ENCODE data around the gene SMARCA5.
"Not testable (repeated sequence)": the region's sequence is repeated elsewhere in the genome, so short reads cannot be mapped to it uniquely, and the experiment has no call there.

Gene SMARCA5

GRCh38 chr4:143513314-143514168 lies at the start of gene SMARCA5:
Gene SMARCA5 (plus strand): TSS chr4:143513702. CDS start chr4:143513925, 223 bp downstream.
- peak; percentile 97 for DNase-seq

- no peak for DNase-seq
Measured at GRCh38 chr4:143473334-143474126, 40.0 kb upstream of the SMARCA5 start.

GRCh38 chr4:143477487-143477886 lies 36.0 kb upstream of the SMARCA5 start:
- no peak for DNase-seq

GRCh38 chr4:143481361-143481760 lies 32.1 kb upstream of the SMARCA5 start:
- DNase-seq, result no peak

GRCh38 chr4:143482840-143483239 lies 30.7 kb upstream of the SMARCA5 start:
- DNase-seq, result no peak

GRCh38 chr4:143486314-143486713 lies 27.2 kb upstream of the SMARCA5 start:
- DNase-seq, result no peak

- no peak for DNase-seq
Measured at GRCh38 chr4:143488687-143489086, 24.8 kb upstream of the SMARCA5 start.

- DNase-seq, result no peak
Measured at GRCh38 chr4:143489106-143489505, 24.4 kb upstream of the SMARCA5 start.

- no peak for DNase-seq
Measured at GRCh38 chr4:143498021-143498420, 15.5 kb upstream of the SMARCA5 start.

- DNase-seq, result peak; percentile 7
Measured at GRCh38 chr4:143502231-143502630, 11.3 kb upstream of the SMARCA5 start.

GRCh38 chr4:143506031-143506430 lies 7.5 kb upstream of the SMARCA5 start:
- no peak for DNase-seq

GRCh38 chr4:143511906-143512305 lies 1.6 kb upstream of the SMARCA5 start:
- no peak for DNase-seq

GRCh38 chr4:143512978-143513313 lies 556 bp upstream of the SMARCA5 start:
- DNase-seq, result no peak

GRCh38 chr4:143514169-143514495 lies 630 bp downstream of the SMARCA5 start:
- DNase-seq, result no peak

GRCh38 chr4:143514497-143514896 lies 995 bp downstream of the SMARCA5 start:
- DNase-seq, result peak; percentile 1

GRCh38 chr4:143514901-143515300 lies 1.4 kb downstream of the SMARCA5 start:
- DNase-seq, result no peak

- no peak for DNase-seq
Measured at GRCh38 chr4:143515905-143516304, 2.4 kb downstream of the SMARCA5 start.

GRCh38 chr4:143517764-143518163 lies 4.3 kb downstream of the SMARCA5 start:
- DNase-seq, result no peak

- DNase-seq, result no peak
Measured at GRCh38 chr4:143524211-143524610, 10.7 kb downstream of the SMARCA5 start.

GRCh38 chr4:143528046-143528445 lies 14.5 kb downstream of the SMARCA5 start:
- not testable (repeated sequence) for DNase-seq

GRCh38 chr4:143531380-143531779 lies 17.9 kb downstream of the SMARCA5 start:
- DNase-seq, result peak; percentile 0

GRCh38 chr4:143531788-143532491 lies 18.4 kb downstream of the SMARCA5 start:
- no peak for DNase-seq

GRCh38 chr4:143538979-143539669 lies 25.6 kb downstream of the SMARCA5 start:
- no peak for DNase-seq

All from GDM1 (cell line).